ENCODE measurements around the gene RPS6KA1.

RPS6KA1 gene

GRCh38 chr1:26557008-26557407 lies 27.4 kb downstream of the RPS6KA1 start:
- TF ChIP-seq, protein P1, sequence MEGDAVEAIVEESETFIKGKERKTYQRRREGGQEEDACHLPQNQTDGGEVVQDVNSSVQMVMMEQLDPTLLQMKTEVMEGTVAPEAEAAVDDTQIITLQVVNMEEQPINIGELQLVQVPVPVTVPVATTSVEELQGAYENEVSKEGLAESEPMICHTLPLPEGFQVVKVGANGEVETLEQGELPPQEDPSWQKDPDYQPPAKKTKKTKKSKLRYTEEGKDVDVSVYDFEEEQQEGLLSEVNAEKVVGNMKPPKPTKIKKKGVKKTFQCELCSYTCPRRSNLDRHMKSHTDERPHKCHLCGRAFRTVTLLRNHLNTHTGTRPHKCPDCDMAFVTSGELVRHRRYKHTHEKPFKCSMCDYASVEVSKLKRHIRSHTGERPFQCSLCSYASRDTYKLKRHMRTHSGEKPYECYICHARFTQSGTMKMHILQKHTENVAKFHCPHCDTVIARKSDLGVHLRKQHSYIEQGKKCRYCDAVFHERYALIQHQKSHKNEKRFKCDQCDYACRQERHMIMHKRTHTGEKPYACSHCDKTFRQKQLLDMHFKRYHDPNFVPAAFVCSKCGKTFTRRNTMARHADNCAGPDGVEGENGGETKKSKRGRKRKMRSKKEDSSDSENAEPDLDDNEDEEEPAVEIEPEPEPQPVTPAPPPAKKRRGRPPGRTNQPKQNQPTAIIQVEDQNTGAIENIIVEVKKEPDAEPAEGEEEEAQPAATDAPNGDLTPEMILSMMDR (IDR thresholded peaks at IDR 0.05): no peak

GRCh38 chr1:26558685-26559048 lies 29.1 kb downstream of the RPS6KA1 start:
- TF ChIP-seq, protein P1 (IDR thresholded peaks at IDR 0.05): no peak

DNA sequence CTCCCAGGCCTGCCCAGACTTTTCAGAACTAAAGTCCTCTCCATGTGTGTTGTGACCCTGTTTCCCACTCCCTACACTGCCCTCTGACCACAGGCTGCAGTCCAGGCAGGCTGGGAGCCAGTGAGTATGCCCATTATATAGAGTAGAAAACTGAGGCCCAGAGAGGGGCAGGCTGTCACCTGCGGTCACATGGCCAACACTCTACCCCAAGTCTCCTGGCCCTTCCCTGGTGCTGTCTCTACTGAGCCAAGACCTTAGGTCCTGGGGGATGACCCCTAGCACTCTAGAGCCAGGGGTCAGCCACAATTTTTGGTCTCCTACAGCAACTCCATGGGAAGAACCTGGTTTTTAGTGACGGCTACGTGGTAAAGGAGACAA lies 30.8 kb downstream of the RPS6KA1 start:
- TF ChIP-seq, protein P1 (IDR thresholded peaks at IDR 0.05): no peak

- TF ChIP-seq, protein P1 (IDR thresholded peaks at IDR 0.05): no peak
Observed at GRCh38 chr1:26570287-26570686, 40.7 kb downstream of the RPS6KA1 start.

- TF ChIP-seq, protein P1 (IDR thresholded peaks at IDR 0.05): no peak
Observed at GRCh38 chr1:26571381-26571780, 41.8 kb downstream of the RPS6KA1 start.

DNA sequence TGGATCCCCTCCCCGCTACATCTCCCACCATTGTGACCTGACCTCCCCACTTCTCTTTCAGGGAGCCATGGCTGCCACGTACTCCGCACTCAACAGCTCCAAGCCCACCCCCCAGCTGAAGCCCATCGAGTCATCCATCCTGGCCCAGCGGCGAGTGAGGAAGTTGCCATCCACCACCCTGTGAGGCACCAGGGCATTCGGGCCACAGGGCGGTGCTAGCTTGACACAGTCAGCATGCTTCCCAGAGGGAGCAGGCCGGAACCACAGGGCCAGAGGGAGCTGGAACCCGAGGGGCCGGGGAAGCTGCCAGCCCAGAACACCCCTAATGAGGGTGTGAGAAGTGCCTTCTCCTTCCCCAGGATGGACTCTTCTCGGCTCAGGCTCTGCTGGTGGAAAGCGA lies 44.5 kb downstream of the RPS6KA1 start:
- TF ChIP-seq, protein P1 (IDR thresholded peaks at IDR 0.05): no peak

- TF ChIP-seq, protein P1 (IDR thresholded peaks at IDR 0.05): no peak
Observed at GRCh38 chr1:26574719-26575251, 45.2 kb downstream of the RPS6KA1 start.

- TF ChIP-seq, protein P1 (IDR thresholded peaks at IDR 0.05): no peak
Observed at GRCh38 chr1:26575348-26575747, 45.8 kb downstream of the RPS6KA1 start.

Measured in LNCAP (cell line).